Activated CD8-positive, alpha-beta memory T cell treated with anti-CD3 and anti-CD28 coated beads for 4 hours (primary cell): ENCODE data around the gene SENP7.
"Not testable (repeated sequence)": the region's sequence is repeated elsewhere in the genome, so short reads cannot be mapped to it uniquely, and the experiment has no call there.

Source experiments
- DNase-seq, 2 donors: peaks; one replicate each; pipeline ENCODE4 v3.0.0-alpha.2; 2020; ENCODE audit warnings: low read depth in 2 of 2

SENP7 gene

DNA sequence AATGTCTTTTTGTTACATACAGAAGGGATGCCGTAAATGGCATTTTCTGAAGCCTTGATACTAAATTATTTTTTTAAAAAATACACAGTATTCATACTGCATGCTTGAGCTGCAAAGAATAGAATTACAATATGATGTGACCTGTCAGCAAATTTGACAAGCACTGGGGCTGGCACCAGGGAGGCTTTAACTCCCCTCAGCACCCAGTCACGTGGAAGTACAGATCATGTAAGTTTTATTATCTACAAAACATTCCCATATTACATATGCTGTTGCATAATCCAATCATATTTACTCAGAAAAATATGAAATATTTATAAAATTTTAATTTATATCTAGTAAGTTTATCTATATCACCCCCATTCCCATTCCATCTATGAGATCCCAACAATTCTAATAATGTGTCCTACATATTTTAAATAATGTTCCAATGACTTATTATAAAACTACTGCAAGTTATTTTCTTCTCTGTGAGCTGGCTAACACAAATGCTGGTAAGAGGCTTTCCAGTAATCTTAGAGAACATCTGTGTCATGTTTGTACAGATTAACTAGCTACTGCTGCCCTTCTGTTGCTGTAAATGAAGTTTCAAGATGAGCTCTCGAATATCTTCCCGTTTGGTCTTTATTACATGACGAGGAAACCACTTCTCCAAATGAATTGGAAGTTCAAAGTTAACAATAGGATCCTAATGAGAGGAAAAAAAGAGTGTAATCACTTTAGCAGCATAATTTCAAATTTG, 187.4 kb downstream of the SENP7 start:
- DNase-seq, result no peak

GRCh38 chr3:101320475-101320874, 192.5 kb downstream of the SENP7 start, which contains the start of gene IMPG2:
IMPG2 (minus strand) TSS chr3:101320575; CDS start chr3:101320372, 203 bp downstream.
- no peak for DNase-seq

GRCh38 chr3:101319531-101319930, 193.5 kb downstream of the SENP7 start:
- no peak for DNase-seq

DNA sequence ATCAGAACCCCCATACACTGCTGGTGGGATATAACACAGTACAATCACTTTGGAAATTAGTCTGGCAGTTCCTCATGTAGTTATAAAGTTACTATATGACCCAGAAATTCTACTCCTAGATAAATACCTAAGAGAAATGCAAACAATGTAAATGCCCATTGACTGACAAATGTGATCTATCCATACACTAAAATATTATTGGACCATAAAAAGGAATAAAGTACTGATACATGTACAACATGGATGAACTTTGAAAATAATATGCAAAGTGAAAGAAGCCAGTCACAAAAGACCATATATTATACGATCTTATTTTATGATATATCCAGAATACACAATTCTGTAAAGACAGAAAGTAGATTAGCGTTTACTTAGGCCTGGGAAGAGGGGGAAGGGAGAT, 200.5 kb downstream of the SENP7 start:
- DNase-seq, result no peak

GRCh38 chr3:101311676-101312075, 201.3 kb downstream of the SENP7 start:
- DNase-seq, result no peak

DNA sequence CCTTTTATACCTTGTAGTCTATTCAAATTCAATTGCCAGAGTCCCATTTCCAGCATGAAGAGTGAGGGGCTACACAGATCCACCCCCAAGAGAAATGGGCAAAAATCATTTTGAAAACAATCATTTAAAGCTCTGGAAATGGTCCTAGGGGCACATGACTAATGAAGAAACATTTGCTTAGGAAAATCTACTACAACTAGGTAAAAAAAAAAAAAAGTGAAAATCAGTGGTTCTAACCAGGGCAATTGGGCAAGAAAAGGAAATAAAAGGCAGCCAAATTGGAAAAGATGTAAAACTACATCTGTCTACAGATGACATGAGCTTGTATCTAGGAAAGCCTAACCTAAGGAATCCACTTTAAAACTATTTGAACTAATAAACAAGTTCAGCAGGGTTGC, 202.0 kb downstream of the SENP7 start:
- DNase-seq, result no peak

- DNase-seq, result not testable (repeated sequence)
Observed at GRCh38 chr3:101308147-101308772, 204.8 kb downstream of the SENP7 start.

DNA sequence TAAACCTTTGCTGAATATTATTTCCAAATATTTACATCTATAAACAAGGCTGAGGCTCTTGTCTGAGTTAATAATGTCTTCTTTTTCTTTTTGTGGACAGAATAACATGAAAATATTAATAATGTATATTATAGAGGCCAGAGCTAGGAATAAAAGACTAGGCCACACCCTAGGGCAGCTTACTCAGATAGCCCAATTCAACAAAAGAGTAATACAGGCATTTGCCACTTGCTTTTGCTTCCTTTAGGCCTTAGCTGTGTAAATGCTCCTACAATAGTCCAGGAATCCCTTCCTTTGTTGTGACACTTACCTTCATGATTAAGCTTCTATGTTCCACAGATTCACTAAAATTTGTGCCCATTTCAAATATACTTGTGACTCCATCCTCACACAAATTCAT, 209.2 kb downstream of the SENP7 start:
- DNase-seq, result no peak

- no peak for DNase-seq
Observed at GRCh38 chr3:101303089-101303731, 209.8 kb downstream of the SENP7 start.

GRCh38 chr3:101300073-101300472, 212.9 kb downstream of the SENP7 start:
- no peak for DNase-seq

GRCh38 chr3:101292027-101292426, 221.0 kb downstream of the SENP7 start:
- no peak for DNase-seq

DNA sequence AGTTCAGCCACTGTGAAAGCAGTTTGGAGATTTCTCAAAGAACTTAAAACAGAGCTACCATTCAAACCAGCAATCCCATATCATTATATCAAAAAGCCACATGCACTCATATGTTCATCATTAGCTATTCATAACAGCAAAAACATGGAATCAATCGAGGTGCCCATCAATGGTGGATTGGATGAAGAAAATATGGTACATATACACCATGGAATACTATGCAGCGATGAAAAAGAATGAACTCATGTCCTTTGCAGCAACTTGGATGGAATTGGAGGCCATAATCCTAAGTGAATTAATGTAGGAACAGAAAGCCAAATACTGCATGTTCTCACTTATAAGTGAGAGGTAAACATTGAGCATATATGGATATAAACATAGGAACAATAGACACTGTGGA, 224.7 kb downstream of the SENP7 start:
- no peak for DNase-seq

- no peak for DNase-seq
Observed at GRCh38 chr3:101284757-101285156, 228.3 kb downstream of the SENP7 start.

DNA sequence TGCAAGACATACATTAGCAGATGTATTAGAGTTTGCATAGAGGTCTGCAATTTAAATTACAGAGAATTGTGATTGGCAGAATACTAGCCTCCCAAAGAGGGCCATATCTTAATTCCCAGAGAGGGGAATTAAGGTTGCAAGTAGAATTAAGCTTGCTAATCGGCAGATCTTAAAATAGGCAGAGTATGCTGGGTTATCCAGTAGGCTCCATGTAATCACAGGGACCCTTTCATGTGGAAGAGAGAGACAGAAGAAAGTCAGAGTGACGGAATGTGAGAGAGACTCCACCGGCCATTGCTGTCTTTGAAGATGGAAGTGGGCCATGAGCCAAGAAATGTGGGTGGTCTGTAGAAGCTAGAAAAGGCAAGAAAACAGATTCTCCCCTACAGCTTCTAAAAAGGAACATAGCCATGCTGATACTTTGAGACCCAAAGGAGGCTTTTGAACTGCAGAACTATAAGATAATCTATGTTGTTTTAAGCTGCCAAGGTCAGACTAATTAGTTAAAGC, 231.4 kb downstream of the SENP7 start:
- no peak for DNase-seq

- no peak for DNase-seq
Observed at GRCh38 chr3:101279765-101280385, 233.1 kb downstream of the SENP7 start.

DNA sequence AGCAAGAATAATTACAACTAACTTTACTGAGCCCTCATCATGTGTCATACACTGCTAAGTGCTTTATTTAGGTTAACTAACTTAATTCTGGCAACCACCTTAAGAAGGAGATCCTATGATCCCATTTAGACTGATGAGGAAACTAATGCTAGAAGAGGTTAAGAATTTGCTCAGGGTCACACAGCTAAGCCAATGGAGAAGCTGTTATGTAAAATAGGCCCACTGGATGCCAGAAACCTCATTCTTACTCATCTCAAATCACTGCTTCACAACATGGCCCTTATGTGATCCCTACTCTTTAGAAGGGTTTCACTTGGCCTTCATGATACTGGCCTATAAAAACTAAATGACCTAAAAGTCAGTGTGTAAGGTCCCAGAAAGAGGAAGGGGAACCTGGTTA, 233.8 kb downstream of the SENP7 start:
- no peak for DNase-seq

DNA sequence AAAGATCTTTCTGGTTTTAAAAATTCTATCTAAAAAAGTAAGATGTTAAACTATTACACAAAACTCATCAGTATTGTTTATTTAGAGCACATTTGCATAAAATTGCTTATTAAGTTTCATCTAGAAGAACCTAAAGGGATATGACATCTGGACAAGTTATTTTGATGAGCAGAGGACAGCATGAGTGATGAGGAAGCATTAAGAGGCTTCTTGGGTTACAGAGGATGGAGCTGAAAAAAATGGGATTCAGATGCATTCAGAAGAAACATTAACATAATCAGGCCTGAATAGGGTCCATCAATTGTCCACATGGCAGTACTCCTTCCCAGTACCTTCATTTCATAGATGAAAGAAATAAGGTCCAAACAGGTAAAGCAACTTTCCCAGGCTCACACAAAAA, 234.3 kb downstream of the SENP7 start:
- no peak for DNase-seq
